DND-41 (cell line): ENCODE measurements around the gene ACOXL.

Source experiments
- ATAC-seq: fragments of 200-7000 bp; cut with Tn5 transposase; 3 replicates; pipeline ENCODE4 v1.9.1; 2021; ENCODE audit warnings: low read depth; ENCODE audit not compliant: insufficient read depth
- DNase-seq: peaks from one replicate; pipeline ENCODE4 v3.0.0-alpha.2; 2020
- H2AFZ ChIP-seq: 2 replicates; pipeline ENCODE4 v1.6.0; 2012; ENCODE audit warnings: low read depth, low read length
- H3K27ac ChIP-seq: 2 replicates; pipeline ENCODE4 v1.5.1; 2012; ENCODE audit warnings: low read length, inconsistent platforms
- H3K27me3 ChIP-seq: fragments of 200-600 bp; sonication (generic); 2 replicates; pipeline ENCODE4 v1.6.0; 2012; ENCODE audit warnings: low read length, mild to moderate bottlenecking, inconsistent platforms; ENCODE audit not compliant: insufficient read depth, poor library complexity
- H3K36me3 ChIP-seq: 2 replicates; pipeline ENCODE4 v1.5.1; 2012; ENCODE audit warnings: low read length, inconsistent platforms; ENCODE audit not compliant: insufficient read depth
- H3K4me1 ChIP-seq: 2 replicates; pipeline ENCODE4 v1.5.1; 2012; ENCODE audit warnings: mild to moderate bottlenecking, low read length; ENCODE audit not compliant: insufficient read depth
- H3K4me2 ChIP-seq: 2 replicates; pipeline ENCODE4 v1.6.0; 2012; ENCODE audit warnings: mild to moderate bottlenecking, moderate library complexity, low read length, inconsistent platforms; ENCODE audit not compliant: insufficient read depth
- H3K4me3 ChIP-seq, 2 experiments: fragments of 200-600 bp in 1 of 2; shearing (Covaris generic) in 1 of 2; 2 replicates each; pipeline ENCODE4 v1.5.1; 2012 to 2016; ENCODE audit warnings: inconsistent platforms in 2 of 2, low read length in 2 of 2, mild to moderate bottlenecking in 2 of 2, low read depth in 1 of 2, moderate library complexity in 1 of 2
- H3K79me2 ChIP-seq: 2 replicates; pipeline ENCODE4 v1.6.0; 2012; ENCODE audit warnings: low read length, inconsistent platforms; ENCODE audit not compliant: insufficient read depth
- H3K9ac ChIP-seq: 2 replicates; pipeline ENCODE4 v1.6.0; 2012; ENCODE audit warnings: low read depth, mild to moderate bottlenecking, inconsistent platforms, low read length, moderate library complexity
- H3K9me3 ChIP-seq: 2 replicates; pipeline ENCODE4 v1.5.1; 2012; ENCODE audit warnings: low read length, moderate library complexity, mild to moderate bottlenecking, inconsistent platforms; ENCODE audit not compliant: insufficient read depth, severe bottlenecking
- H4K20me1 ChIP-seq: 2 replicates; pipeline ENCODE4 v1.6.0; 2012; ENCODE audit warnings: low read length; ENCODE audit not compliant: insufficient read depth
- CTCF ChIP-seq: IDR thresholded peaks from 2 replicates; pipeline ENCODE4 v1.5.1; 2012; ENCODE audit warnings: borderline replicate concordance, low read length, moderate library complexity, mild to moderate bottlenecking; ENCODE audit not compliant: poor library complexity, severe bottlenecking; ENCODE audit errors: extremely low read depth
- EZH2 ChIP-seq: IDR thresholded peaks from 3 replicates; pipeline ENCODE4 v1.6.1; 2012; ENCODE audit warnings: borderline replicate concordance, low read depth, mild to moderate bottlenecking, moderate library complexity, low read length, inconsistent platforms; ENCODE audit not compliant: severe bottlenecking

Gene ACOXL

GRCh38 chr2:110712737-110713136 is 19.6 kb upstream of the ACOXL start:
- H3K4me1 ChIP-seq = no peaks in the 10 kb centered on the region
- no peaks in the 10 kb centered on the region for H3K36me3 ChIP-seq
- DNase-seq = no peak
- TF ChIP-seq CTCF (no peak), EZH2 (no peak)
- H3K27ac ChIP-seq = no peak overlapping the region
- no peak overlapping the region for H3K4me3 ChIP-seq
- H3K4me2 ChIP-seq = no peak overlapping the region
- H3K9me3 ChIP-seq = no peaks in the 10 kb centered on the region
- H3K9ac ChIP-seq = no peak overlapping the region
- no peaks in the 10 kb centered on the region for H3K27me3 ChIP-seq
- no peaks in the 10 kb centered on the region for H3K79me2 ChIP-seq
- H2AFZ ChIP-seq = no peak overlapping the region
- no peak for ATAC-seq
- H4K20me1 ChIP-seq = no peaks in the 10 kb centered on the region

- H4K20me1 ChIP-seq = no peaks in the 10 kb centered on the region
- H3K27me3 ChIP-seq = no peaks in the 10 kb centered on the region
- H3K4me3 ChIP-seq = no peak overlapping the region
- H3K4me1 ChIP-seq = no peaks in the 10 kb centered on the region
- no peaks in the 10 kb centered on the region for H3K79me2 ChIP-seq
- no peaks in the 10 kb centered on the region for H3K9me3 ChIP-seq
- ATAC-seq (no peak; the same call in 2 of the 3 replicates), DNase-seq (no peak)
- no peak for TF ChIP-seq EZH2
- no peak for TF ChIP-seq CTCF
- H2AFZ ChIP-seq = no peak overlapping the region
- H3K4me2 ChIP-seq = no peak overlapping the region
- no peaks in the 10 kb centered on the region for H3K36me3 ChIP-seq
- H3K9ac ChIP-seq = no peak overlapping the region
- no peak overlapping the region for H3K27ac ChIP-seq
Observed at GRCh38 chr2:110713513-110714362, 18.6 kb upstream of the ACOXL start.

- H4K20me1 ChIP-seq = no peaks in the 10 kb centered on the region
- H3K79me2 ChIP-seq = no peaks in the 10 kb centered on the region
- ATAC-seq (no peak), DNase-seq (no peak)
- H3K9me3 ChIP-seq = no peaks in the 10 kb centered on the region
- TF ChIP-seq CTCF (no peak), EZH2 (no peak)
- no peaks in the 10 kb centered on the region for H3K36me3 ChIP-seq
- no peak overlapping the region for H3K27ac ChIP-seq
- H3K9ac ChIP-seq = no peak overlapping the region
- H3K4me2 ChIP-seq = no peak overlapping the region
- no peaks in the 10 kb centered on the region for H3K4me1 ChIP-seq
- no peak overlapping the region for H3K4me3 ChIP-seq
- no peaks in the 10 kb centered on the region for H3K27me3 ChIP-seq
- H2AFZ ChIP-seq = no peak overlapping the region
Observed at GRCh38 chr2:110714452-110715224, 17.7 kb upstream of the ACOXL start.
